A673 (cell line): ENCODE measurements around the gene RP2. TPM values are rescaled to one million over a fixed set of nuclear protein-coding genes. Genes with fewer than 3 reads are reported as not detected.

Experiments
- BruUV-seq: library from RNA; stranded (reverse); fragments of 400-500 nt; replicated peaks from 2 replicates; lab custom pipeline; 2021; lab: Mats Ljungman, UMichigan
- CTCF ChIA-PET: fragments of 300-600 bp; sonication (Branson Sonifier 250); formaldehyde crosslinking; loops from one replicate; lab custom pipeline; 2022; ENCODE audit warnings: antibody characterized with exemption; lab: Charles Lee
- POLR2A ChIA-PET: fragments of 300-600 bp; sonication (Branson Sonifier 250); formaldehyde crosslinking; loops from one replicate; lab custom pipeline; 2022; ENCODE audit warnings: antibody characterized with exemption; ENCODE audit not compliant: low non-redundant PET; lab: Charles Lee
- DNase-seq: peaks from one replicate; pipeline ENCODE4 v3.0.0-alpha.2; 2015; ENCODE audit warnings: low spot score
- H3K27ac ChIP-seq: fragments of 200-600 bp; sonication (generic); 2 replicates; pipeline ENCODE4 v1.5.1; 2016; ENCODE audit warnings: mixed run types, low read depth, mild to moderate bottlenecking, mixed read lengths, antibody characterized with exemption, low read length; ENCODE audit not compliant: poor library complexity, severe bottlenecking
- H3K27me3 ChIP-seq: fragments of 200-600 bp; sonication (generic); replicated peaks from 2 replicates; pipeline ENCODE4 v1.6.1; 2017; ENCODE audit warnings: mixed run types, low read depth, mild to moderate bottlenecking, mixed read lengths, antibody characterized with exemption, low read length; ENCODE audit not compliant: insufficient read depth, poor library complexity
- H3K36me3 ChIP-seq: fragments of 200-600 bp; sonication (generic); 2 replicates; pipeline ENCODE4 v1.6.1; 2016; ENCODE audit warnings: mixed run types, mild to moderate bottlenecking, mixed read lengths, antibody characterized with exemption, low read length; ENCODE audit not compliant: insufficient read depth, poor library complexity, severe bottlenecking
- H3K4me1 ChIP-seq: fragments of 200-600 bp; sonication (generic); 2 replicates; pipeline ENCODE4 v1.6.1; 2017; ENCODE audit warnings: mixed run types, mild to moderate bottlenecking, mixed read lengths, antibody characterized with exemption, low read length; ENCODE audit not compliant: insufficient read depth, poor library complexity, severe bottlenecking
- H3K4me3 ChIP-seq: fragments of 200-600 bp; sonication (generic); 2 replicates; pipeline ENCODE4 v1.5.1; 2016; ENCODE audit warnings: low read depth, mixed run types, mild to moderate bottlenecking, mixed read lengths, low read length; ENCODE audit not compliant: poor library complexity, severe bottlenecking
- H3K9me3 ChIP-seq: fragments of 200-600 bp; sonication (generic); 2 replicates; pipeline ENCODE4 v1.6.1; 2016; ENCODE audit warnings: mixed run types, low read depth, mild to moderate bottlenecking, mixed read lengths, antibody characterized with exemption, low read length; ENCODE audit not compliant: poor library complexity, severe bottlenecking
- EZH2 ChIP-seq: fragments of 200-600 bp; sonication (generic); IDR thresholded peaks from 2 replicates; pipeline ENCODE4 v1.6.1; 2017; ENCODE audit warnings: borderline replicate concordance, low read depth, mild to moderate bottlenecking, mixed read lengths, antibody characterized with exemption, low read length; ENCODE audit not compliant: poor library complexity, severe bottlenecking
- intact Hi-C: fragments of 100-400 bp; cut with micrococcal nuclease; formaldehyde crosslinking; loops from one replicate; pipeline ENCODE4 v1.10.0; 2022; ENCODE audit not compliant: unreplicated experiment
- total RNA-seq: library from RNA; stranded (reverse); gene quantifications from 2 replicates; pipeline ENCODE4 v1.2.3, GENCODE V29; 2021
- TF ChIP-seq, protein P1 (sequence below): fragments of 300-800, 200-600 bp; sonication (generic); conservative IDR thresholded peaks from 2 replicates; pipeline ENCODE4 v1.5.1; 2017; ENCODE audit warnings: low read depth, mild to moderate bottlenecking, antibody characterized with exemption, low read length, moderate library complexity, mixed read lengths

RP2 gene
- total RNA-seq, 1 experiment from 2014 or later: 24.7 TPM

DNA sequence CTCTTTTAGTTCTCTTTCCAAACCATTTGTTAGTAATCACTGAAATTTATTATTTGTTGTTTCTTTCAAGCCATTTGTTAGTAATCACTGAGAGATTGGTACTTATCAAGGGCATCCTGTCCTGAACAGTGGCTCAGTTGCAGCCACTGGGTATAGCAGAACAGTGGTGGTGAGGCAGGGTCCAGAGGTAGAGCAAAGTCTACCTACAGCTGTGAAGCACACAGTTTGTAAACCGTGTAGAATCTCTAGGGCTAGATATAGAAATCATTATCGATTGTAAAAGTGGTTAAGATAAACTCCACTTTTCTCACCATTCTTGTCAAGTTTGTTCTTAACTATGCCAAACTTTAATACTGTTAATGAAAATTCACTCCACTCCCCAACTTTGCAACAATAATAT is 79.4 kb downstream of the RP2 start:
- BruUV-seq: no TSS peak
- Histone ChIP-seq H3K27me3 (no peaks in the 10 kb centered on the region), H3K27ac (no peak overlapping the region), H3K9me3 (peaks cover 7% of the 10 kb centered on the region), H3K4me1 (peaks cover 5% of the 10 kb centered on the region), H3K36me3 (no peaks in the 10 kb centered on the region), H3K4me3 (no peak overlapping the region)
- intact Hi-C loops: no loop called here
- DNase-seq: no peak
- POLR2A ChIA-PET: no interaction called here
- CTCF ChIA-PET: no interaction called here
- TF ChIP-seq, protein P1, sequence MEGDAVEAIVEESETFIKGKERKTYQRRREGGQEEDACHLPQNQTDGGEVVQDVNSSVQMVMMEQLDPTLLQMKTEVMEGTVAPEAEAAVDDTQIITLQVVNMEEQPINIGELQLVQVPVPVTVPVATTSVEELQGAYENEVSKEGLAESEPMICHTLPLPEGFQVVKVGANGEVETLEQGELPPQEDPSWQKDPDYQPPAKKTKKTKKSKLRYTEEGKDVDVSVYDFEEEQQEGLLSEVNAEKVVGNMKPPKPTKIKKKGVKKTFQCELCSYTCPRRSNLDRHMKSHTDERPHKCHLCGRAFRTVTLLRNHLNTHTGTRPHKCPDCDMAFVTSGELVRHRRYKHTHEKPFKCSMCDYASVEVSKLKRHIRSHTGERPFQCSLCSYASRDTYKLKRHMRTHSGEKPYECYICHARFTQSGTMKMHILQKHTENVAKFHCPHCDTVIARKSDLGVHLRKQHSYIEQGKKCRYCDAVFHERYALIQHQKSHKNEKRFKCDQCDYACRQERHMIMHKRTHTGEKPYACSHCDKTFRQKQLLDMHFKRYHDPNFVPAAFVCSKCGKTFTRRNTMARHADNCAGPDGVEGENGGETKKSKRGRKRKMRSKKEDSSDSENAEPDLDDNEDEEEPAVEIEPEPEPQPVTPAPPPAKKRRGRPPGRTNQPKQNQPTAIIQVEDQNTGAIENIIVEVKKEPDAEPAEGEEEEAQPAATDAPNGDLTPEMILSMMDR: no peak
- no peak for TF ChIP-seq EZH2

DNA sequence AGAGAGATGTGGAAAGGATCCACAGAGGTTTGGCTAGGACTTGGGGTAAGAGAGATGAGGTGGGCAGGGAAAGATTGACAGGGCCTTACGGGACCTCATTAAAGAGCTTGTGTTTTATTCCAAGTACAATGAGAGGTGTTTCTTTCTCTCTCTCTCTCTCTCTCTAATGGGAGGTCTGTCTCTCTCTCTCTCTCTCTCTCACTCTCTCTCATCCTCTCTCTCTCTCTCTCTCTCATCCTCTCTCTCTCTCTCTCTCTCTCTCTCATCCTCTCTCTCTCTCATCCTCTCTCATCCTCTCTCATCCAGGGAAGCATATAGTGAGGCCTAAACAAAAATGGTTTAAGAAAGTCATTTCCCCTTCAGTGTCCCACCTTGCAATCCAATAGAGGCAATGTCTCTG is 80.8 kb downstream of the RP2 start:
- no peak overlapping the region for H3K27ac ChIP-seq
- TF ChIP-seq, protein P1: no peak
- TF ChIP-seq EZH2: no peak
- POLR2A ChIA-PET: no interaction called here
- CTCF ChIA-PET: no interaction called here
- H3K27me3 ChIP-seq: no peaks in the 10 kb centered on the region
- intact Hi-C loops: no loop called here
- no peak overlapping the region for H3K4me3 ChIP-seq
- no TSS peak for BruUV-seq
- DNase-seq: no peak
- H3K9me3 ChIP-seq: peaks cover 7% of the 10 kb centered on the region
- no peaks in the 10 kb centered on the region for H3K36me3 ChIP-seq
- peaks cover 5% of the 10 kb centered on the region for H3K4me1 ChIP-seq

DNA sequence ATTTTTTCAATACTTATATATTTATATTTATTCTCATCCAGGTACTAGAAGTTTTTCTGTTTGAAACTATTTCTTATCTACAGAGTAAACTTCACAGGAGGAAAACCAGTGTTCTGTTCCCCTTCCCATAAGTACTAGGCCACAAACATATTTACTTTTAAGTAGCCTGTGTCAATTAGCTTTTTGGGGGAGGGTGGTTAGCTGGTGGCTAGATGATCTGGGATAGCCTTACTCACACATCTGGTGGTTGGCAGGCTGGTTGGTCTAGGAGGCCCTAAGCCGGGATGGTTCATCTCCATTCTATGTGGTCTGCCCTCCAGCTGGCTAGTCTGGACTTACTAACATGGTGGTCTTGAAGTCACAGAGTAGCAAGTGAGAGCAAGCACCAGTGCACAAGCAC is 81.6 kb downstream of the RP2 start:
- H3K27me3 ChIP-seq: no peaks in the 10 kb centered on the region
- ChIA-PET CTCF (no interaction called here), POLR2A (no interaction called here)
- H3K9me3 ChIP-seq: peaks cover 7% of the 10 kb centered on the region
- no peaks in the 10 kb centered on the region for H3K36me3 ChIP-seq
- no peak overlapping the region for H3K4me3 ChIP-seq
- H3K4me1 ChIP-seq: peaks cover 5% of the 10 kb centered on the region
- intact Hi-C loops: no loop called here
- no TSS peak for BruUV-seq
- no peak for DNase-seq
- no peak overlapping the region for H3K27ac ChIP-seq
- TF ChIP-seq, protein P1: no peak
- TF ChIP-seq EZH2: no peak
